Activated CD4-positive, alpha-beta memory T cell treated with anti-CD3 and anti-CD28 coated beads, Interleukin-2, amount 10 ng/mL, durations not matched to agents 7 days and 5 days (primary cell): ENCODE results near the gene EEF2K. TPM values are rescaled to one million over a fixed set of nuclear protein-coding genes. Genes with fewer than 3 reads are reported as not detected.

ENCODE experiments used
- CTCF ChIA-PET: fragments of 350-600 bp; sonication (Branson Sonifier 250); formaldehyde crosslinking; loops from one replicate; lab custom pipeline; 2021; ENCODE audit warnings: antibody characterized with exemption, inconsistent platforms; lab: Charles Lee
- POLR2A ChIA-PET: fragments of 350-600 bp; sonication (Branson Sonifier 250); formaldehyde crosslinking; loops from one replicate; lab custom pipeline; 2021; ENCODE audit warnings: antibody characterized with exemption; lab: Charles Lee
- DNase-seq: peaks from one replicate; pipeline ENCODE4 v3.0.0-alpha.2; 2020
- H3K27ac Mint-ChIP-seq: one replicate; pipeline ENCODE4 v1.8.0; 2021; ENCODE audit warnings: mild to moderate bottlenecking, mixed read lengths
- H3K27me3 Mint-ChIP-seq: one replicate; pipeline ENCODE4 v1.8.0; 2021; ENCODE audit warnings: mixed read lengths
- H3K36me3 Mint-ChIP-seq: one replicate; pipeline ENCODE4 v1.8.0; 2021; ENCODE audit warnings: low read depth, mixed read lengths
- H3K4me1 Mint-ChIP-seq: one replicate; pipeline ENCODE4 v1.8.0; 2021; ENCODE audit warnings: mixed read lengths
- H3K4me3 Mint-ChIP-seq: one replicate; pipeline ENCODE4 v1.8.0; 2021; ENCODE audit warnings: mild to moderate bottlenecking, mixed read lengths
- H3K9me3 Mint-ChIP-seq: one replicate; pipeline ENCODE4 v1.8.0; 2021; ENCODE audit warnings: mixed read lengths
- total RNA-seq, 2 experiments: library from RNA; stranded (reverse); gene quantifications; one replicate each; pipeline ENCODE4 v1.2.3, GENCODE V29; 2021

Gene EEF2K
- total RNA-seq, 2 experiments from 2014 or later, result 22.1 to 24.8 TPM

DNA sequence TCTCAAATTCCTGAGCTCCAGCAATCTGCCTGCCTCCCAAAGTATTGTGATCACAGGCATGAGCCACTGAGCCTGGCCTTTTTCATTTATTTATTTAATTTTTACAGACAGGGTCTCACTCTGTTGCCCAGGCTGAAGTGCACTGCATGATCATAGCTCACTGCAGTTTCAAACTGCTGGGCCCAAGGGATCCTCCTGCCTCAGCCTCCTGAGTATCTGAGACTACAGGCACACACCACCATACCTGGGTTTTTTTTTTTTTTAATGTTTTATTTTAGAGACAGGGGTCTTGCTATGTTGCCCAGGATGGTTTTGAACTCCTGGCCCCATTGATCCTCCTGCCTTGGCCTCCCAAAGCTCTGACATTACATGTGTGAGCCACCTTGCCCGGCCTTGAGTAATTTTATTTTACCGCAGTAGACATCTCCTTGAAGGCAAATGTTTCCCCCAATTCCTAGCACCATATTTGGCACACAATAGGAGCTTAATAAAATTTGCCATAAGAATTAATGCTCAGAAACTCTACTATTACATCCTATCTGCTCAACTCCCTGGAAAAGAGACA, 1.9 kb upstream of the EEF2K start:
- DNase-seq, result no peak
- Mint-ChIP-seq H3K4me3 (no peak overlapping the region), H3K9me3 (no peaks in the 10 kb centered on the region), H3K36me3 (peaks cover 2% of the 10 kb centered on the region), H3K27me3 (no peaks in the 10 kb centered on the region), H3K4me1 (peaks cover 28% of the 10 kb centered on the region), H3K27ac (no peak overlapping the region)
- POLR2A ChIA-PET, result interaction anchor here (1.3 to 4.9 kb wide), 3 partner anchors 12 to 94 kb away, joined by 6 to 49 read pairs (median 48); partner anchors contain the start of gene POLR3E
- CTCF ChIA-PET, result interaction anchor here (0.7 to 7.5 kb wide), 8 partner anchors 9 to 124 kb away, joined by 3 to 81 read pairs (median 6); partner anchors contain the start of gene POLR3E

DNA sequence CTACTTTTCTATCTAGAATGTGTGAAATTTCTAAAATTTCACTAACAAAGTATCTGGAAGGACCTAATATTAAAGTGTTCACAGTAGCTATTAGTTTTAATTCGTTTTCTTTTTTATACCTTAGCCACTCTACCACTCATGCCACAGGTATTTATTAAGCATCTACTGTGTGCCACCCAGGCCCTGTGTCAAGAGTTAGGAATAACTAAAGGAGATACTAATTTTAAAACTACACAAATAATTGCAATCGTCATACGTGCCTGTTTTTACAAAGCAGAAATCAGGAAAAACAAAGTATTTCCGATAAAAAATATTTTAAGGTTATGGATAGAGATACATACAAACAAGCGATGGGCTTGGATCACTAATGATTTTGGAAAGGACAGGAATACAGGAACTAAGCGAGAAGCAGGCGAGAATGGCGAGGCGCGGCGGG, 483 bp upstream of the EEF2K start:
- no peaks in the 10 kb centered on the region for H3K27me3 Mint-ChIP-seq
- DNase-seq, result no peak
- POLR2A ChIA-PET, result interaction anchor here (0.6 to 4.9 kb wide), 10 partner anchors 9 to 253 kb away, joined by 3 to 49 read pairs (median 4); partner anchors contain the start of genes POLR3E and UQCRC2
- peaks cover 8% of the 10 kb centered on the region for H3K36me3 Mint-ChIP-seq
- H3K9me3 Mint-ChIP-seq, result peaks cover 2% of the 10 kb centered on the region
- peak overlapping the region; percentile 99 for H3K4me3 Mint-ChIP-seq
- CTCF ChIA-PET, result interaction anchor here (0.8 to 7.5 kb wide), 14 partner anchors 10 to 116 kb away, joined by 3 to 81 read pairs (median 4); partner anchors contain the start of gene POLR3E
- peak overlapping the region; percentile 78 for H3K27ac Mint-ChIP-seq
- H3K4me1 Mint-ChIP-seq, result peaks cover 40% of the 10 kb centered on the region

DNA sequence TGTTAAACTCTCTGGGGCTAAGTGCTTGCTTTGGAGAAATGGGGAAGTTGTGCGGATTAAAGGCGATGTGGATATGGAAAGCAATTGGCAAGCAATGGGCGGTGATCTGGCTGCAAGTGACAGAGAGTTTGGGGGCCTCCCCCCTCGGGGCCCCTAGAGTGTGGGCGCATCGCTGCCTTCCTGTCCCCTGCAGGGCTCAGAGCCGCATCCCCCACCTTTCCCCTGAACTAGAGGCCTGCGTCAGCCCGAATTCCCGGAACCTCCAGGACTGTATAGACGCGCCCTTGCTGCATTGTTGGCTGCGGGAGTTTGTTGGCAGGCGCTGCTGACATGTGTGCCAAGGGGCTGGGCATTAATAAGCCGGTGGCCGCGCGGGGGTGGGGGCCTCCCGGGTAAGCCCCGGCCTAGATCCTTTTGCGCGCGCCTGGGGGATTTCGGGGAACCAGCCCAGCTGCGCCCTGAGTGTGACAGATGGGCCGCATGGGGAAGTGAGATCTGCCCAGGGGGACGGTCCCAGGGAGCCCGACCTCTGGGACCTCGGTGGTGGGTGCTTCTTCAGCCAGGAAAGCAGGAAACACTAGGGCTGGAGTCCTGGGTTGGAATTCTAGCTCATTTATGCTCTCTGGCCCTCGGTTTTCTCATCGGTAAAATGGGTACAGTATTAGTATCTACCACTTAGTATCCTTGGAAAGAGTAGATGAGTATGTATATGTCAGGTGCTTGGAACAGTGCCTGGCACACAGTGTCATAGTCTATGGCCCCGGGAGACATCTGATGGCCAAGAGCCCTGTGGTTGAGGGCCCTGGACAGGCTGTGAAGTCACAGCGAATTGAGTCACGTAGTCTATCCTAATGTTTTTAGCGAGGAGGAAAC, 1.0 kb downstream of the EEF2K start:
- H3K27me3 Mint-ChIP-seq, result no peaks in the 10 kb centered on the region
- peaks cover 45% of the 10 kb centered on the region for H3K4me1 Mint-ChIP-seq
- peak; percentile 53 for DNase-seq
- ChIA-PET POLR2A (interaction anchor here (1.0 to 4.9 kb wide), 9 partner anchors 9 to 91 kb away, joined by 3 to 49 read pairs (median 7); partner anchors contain the start of gene POLR3E), CTCF (interaction anchor here (0.9 to 7.5 kb wide), 16 partner anchors 9 to 114 kb away, joined by 3 to 81 read pairs (median 4); partner anchors contain the start of gene POLR3E)
- H3K27ac Mint-ChIP-seq, result peak overlapping the region; percentile 83
- H3K4me3 Mint-ChIP-seq, result peak overlapping the region; percentile 99
- peaks cover 2% of the 10 kb centered on the region for H3K9me3 Mint-ChIP-seq
- H3K36me3 Mint-ChIP-seq, result peaks cover 22% of the 10 kb centered on the region

DNA sequence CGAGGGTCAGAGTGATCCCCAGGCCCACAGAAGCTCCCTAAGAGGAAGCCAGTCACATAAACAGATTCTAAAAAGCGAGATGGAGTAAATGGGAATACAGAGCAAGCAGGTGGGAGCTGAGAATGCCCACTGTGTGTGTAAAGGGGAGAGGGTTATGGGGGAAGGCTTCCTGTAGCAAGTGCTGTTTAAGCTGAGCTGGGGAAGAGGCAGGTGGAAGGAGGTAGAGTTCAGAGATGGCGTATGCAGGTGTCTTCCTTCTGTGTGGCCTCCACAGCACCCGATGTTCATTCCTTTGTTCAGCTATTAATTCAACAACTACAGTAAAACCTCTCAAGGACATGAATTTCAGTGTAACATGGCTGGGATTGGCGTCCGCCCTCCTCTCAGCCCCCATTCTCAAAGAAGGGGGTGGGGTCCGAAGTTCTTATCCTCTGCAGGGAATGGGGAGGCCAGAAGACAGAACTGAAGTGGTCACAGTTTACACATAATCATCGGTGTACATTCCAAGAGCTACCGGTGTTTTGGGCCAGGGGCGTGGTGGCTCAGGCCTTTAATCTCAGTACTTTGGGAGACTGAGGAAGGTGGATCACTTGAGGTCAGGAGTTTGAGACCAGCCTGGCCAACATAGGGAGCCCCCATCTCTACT, 1.8 kb downstream of the EEF2K start:
- CTCF ChIA-PET, result interaction anchor here (0.5 to 7.5 kb wide), 11 partner anchors 8 to 1079 kb away, joined by 3 to 81 read pairs (median 5); partner anchors contain the start of gene POLR3E
- Mint-ChIP-seq H3K36me3 (peaks cover 27% of the 10 kb centered on the region), H3K4me3 (peak overlapping the region; percentile 99), H3K27ac (peak overlapping the region; percentile 83), H3K9me3 (peaks cover 2% of the 10 kb centered on the region), H3K4me1 (peaks cover 45% of the 10 kb centered on the region), H3K27me3 (no peaks in the 10 kb centered on the region)
- DNase-seq, result no peak
- POLR2A ChIA-PET, result interaction anchor here (1.4 to 4.9 kb wide), 5 partner anchors 8 to 91 kb away, joined by 3 to 49 read pairs (median 12); partner anchors contain the start of gene POLR3E

DNA sequence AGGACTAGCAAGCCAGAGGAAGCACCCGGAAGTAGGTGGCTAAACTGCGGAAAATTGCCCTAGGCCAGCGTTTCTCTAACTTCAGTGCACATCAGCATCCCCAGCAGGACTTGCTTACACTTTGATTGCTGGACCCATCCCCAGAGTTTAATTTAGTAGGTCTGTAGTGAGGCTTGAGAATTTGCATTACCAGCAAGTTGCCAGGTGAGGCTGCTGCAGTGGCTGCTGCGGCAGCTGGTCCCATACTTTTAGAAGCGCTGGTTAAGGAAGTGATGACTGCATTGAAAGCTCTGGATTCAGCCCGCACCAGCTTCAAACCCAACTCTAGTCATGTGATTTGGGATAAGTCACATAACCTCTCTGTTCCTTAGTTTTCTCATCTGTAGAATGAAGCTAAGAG, 4.2 kb downstream of the EEF2K start:
- DNase-seq, result no peak
- Mint-ChIP-seq H3K27me3 (no peaks in the 10 kb centered on the region), H3K9me3 (peaks cover 2% of the 10 kb centered on the region), H3K36me3 (peaks cover 40% of the 10 kb centered on the region), H3K4me1 (peaks cover 50% of the 10 kb centered on the region), H3K27ac (no peak overlapping the region), H3K4me3 (no peak overlapping the region)
- POLR2A ChIA-PET, result interaction anchor here (1.0 to 1.5 kb wide), 2 partner anchors 19 to 31 kb away, joined by 3 to 5 read pairs; no protein-coding TSS in a partner anchor
- CTCF ChIA-PET, result interaction anchor here (1.4 kb wide), 1 partner anchor 9 kb away, joined by 3 read pairs; no protein-coding TSS in a partner anchor

- H3K27ac Mint-ChIP-seq, result no peak overlapping the region
- CTCF ChIA-PET, result interaction anchor here (1.4 to 1.5 kb wide), 2 partner anchors 9 to 89 kb away, joined by 3 to 4 read pairs; no protein-coding TSS in a partner anchor
- POLR2A ChIA-PET, result interaction anchor here (1.0 to 1.5 kb wide), 2 partner anchors 19 to 30 kb away, joined by 3 to 5 read pairs; no protein-coding TSS in a partner anchor
- no peak overlapping the region for H3K4me3 Mint-ChIP-seq
- peaks cover 40% of the 10 kb centered on the region for H3K36me3 Mint-ChIP-seq
- H3K4me1 Mint-ChIP-seq, result peaks cover 44% of the 10 kb centered on the region
- H3K27me3 Mint-ChIP-seq, result no peaks in the 10 kb centered on the region
- peaks cover 2% of the 10 kb centered on the region for H3K9me3 Mint-ChIP-seq
- no peak for DNase-seq
Observed at GRCh38 chr16:22210854-22211253, 4.8 kb downstream of the EEF2K start.

- peaks cover 43% of the 10 kb centered on the region for H3K36me3 Mint-ChIP-seq
- H3K27me3 Mint-ChIP-seq, result no peaks in the 10 kb centered on the region
- H3K4me3 Mint-ChIP-seq, result no peak overlapping the region
- no peak overlapping the region for H3K27ac Mint-ChIP-seq
- no peak for DNase-seq
- POLR2A ChIA-PET, result no interaction called here
- peaks cover 2% of the 10 kb centered on the region for H3K9me3 Mint-ChIP-seq
- peaks cover 45% of the 10 kb centered on the region for H3K4me1 Mint-ChIP-seq
- CTCF ChIA-PET, result no interaction called here
Observed at GRCh38 chr16:22213236-22213635, 7.2 kb downstream of the EEF2K start.

DNA sequence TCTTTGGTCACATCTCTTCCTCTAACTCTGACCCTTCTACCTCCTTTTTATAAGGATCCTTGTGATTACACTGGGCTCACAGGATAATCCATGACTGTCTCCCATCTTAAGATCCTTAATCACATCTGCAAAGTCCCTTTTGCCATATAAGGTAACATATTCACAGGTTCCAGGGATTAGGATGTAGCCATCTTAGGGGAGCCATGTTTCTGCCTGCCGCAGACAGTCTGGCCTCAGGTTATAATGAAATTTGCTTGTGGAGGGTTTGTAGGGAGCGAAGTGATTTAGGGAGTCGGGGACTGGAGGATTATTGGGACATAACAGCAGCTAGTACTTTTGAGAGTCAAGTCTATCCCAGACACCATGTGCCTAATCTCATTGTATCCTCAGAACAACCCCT, 7.7 kb downstream of the EEF2K start:
- no peaks in the 10 kb centered on the region for H3K27me3 Mint-ChIP-seq
- ChIA-PET POLR2A (no interaction called here), CTCF (no interaction called here)
- peaks cover 41% of the 10 kb centered on the region for H3K4me1 Mint-ChIP-seq
- peaks cover 43% of the 10 kb centered on the region for H3K36me3 Mint-ChIP-seq
- no peak overlapping the region for H3K4me3 Mint-ChIP-seq
- H3K9me3 Mint-ChIP-seq, result peaks cover 2% of the 10 kb centered on the region
- no peak for DNase-seq
- H3K27ac Mint-ChIP-seq, result no peak overlapping the region

GRCh38 chr16:22214402-22214801, 8.3 kb downstream of the EEF2K start:
- Mint-ChIP-seq H3K36me3 (peaks cover 39% of the 10 kb centered on the region), H3K9me3 (peaks cover 2% of the 10 kb centered on the region), H3K27me3 (no peaks in the 10 kb centered on the region), H3K4me3 (no peak overlapping the region), H3K4me1 (peaks cover 38% of the 10 kb centered on the region), H3K27ac (no peak overlapping the region)
- CTCF ChIA-PET, result no interaction called here
- DNase-seq, result no peak
- POLR2A ChIA-PET, result no interaction called here

DNA sequence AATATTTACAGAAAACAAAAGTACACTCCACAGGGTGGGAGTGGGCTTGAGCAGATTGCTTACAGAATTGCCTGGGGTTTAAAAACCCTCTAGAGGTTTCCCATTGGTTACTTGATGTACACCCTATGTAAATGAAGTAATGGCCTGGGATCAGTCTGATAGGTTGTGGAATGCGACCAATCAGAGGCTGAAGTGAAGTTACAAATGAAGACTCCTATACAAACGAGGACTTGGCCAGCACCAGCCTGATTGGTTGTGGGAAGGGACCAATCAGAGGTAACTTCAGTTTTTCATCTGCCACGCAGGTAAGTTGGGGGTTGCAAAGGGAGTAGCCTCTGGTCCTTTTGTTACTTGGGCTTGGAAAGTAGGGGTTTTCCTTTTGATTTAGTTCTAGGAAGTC, 8.8 kb downstream of the EEF2K start:
- Mint-ChIP-seq H3K9me3 (peaks cover 2% of the 10 kb centered on the region), H3K36me3 (peaks cover 38% of the 10 kb centered on the region), H3K27me3 (no peaks in the 10 kb centered on the region), H3K27ac (no peak overlapping the region), H3K4me3 (no peak overlapping the region), H3K4me1 (peaks cover 34% of the 10 kb centered on the region)
- CTCF ChIA-PET, result interaction anchor here (1.0 kb wide), 1 partner anchor 27 kb away, joined by 3 read pairs; no protein-coding TSS in a partner anchor
- DNase-seq, result no peak
- POLR2A ChIA-PET, result interaction anchor here (2.2 kb wide), 1 partner anchor 8 kb away, joined by 12 read pairs; the partner anchor contains the start of gene EEF2K

DNA sequence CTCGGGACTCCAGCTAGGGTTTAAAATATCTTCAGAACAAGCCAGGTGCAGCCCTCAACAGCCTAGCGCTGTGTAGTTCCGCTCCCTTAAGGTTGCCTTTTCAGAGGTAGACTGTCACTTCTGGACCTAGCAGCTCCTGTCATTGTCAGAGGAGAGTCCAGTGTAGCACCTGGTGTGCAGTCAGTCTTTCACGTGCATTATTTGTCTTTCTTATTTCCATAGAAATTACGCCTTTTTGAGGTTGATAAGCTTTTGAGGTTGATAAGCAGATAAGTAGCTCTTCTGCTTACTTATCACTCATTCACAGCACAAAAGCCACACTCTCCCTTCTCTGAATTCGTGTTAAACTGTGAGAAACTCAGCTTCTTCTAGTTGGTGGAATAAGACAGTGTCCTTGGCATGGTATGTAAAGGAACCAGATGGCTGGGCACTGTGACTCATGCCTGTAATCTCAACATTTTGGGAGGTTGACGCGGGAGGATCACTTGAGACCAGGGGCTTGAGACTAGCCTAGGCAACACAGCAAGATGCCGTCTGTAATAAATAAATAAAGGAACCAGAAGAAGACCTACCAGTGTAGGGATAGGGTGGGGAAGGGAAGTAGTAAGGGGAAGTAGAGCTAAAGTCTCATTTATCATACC, 10.2 kb downstream of the EEF2K start:
- Mint-ChIP-seq H3K9me3 (no peaks in the 10 kb centered on the region), H3K36me3 (peaks cover 31% of the 10 kb centered on the region), H3K4me1 (peaks cover 22% of the 10 kb centered on the region), H3K27ac (peak overlapping the region; percentile 8), H3K27me3 (no peaks in the 10 kb centered on the region), H3K4me3 (no peak overlapping the region)
- ChIA-PET POLR2A (interaction anchor here (1.0 to 2.2 kb wide), 4 partner anchors 9 to 82 kb away, joined by 3 to 12 read pairs (median 4); partner anchors contain the start of gene EEF2K), CTCF (interaction anchor here (0.6 to 1.7 kb wide), 4 partner anchors 10 to 1397 kb away, joined by 3 to 13 read pairs (median 4); partner anchors contain the start of genes EEF2K and POLR3E)
- no peak for DNase-seq
